ENCODE results near the gene OR6C70.
"Not testable (repeated sequence)": the region's sequence is repeated elsewhere in the genome, so short reads cannot be mapped to it uniquely, and the experiment has no call there.

OR6C70 gene

GRCh38 chr12:55470088-55470829 lies at the start of gene OR6C70:
OR6C70 (minus strand) TSS chr12:55470138; CDS start chr12:55470138, 0 bp downstream.
- no peak for DNase-seq

- DNase-seq: no peak
Observed at GRCh38 chr12:55516391-55516790, 46.5 kb upstream of the OR6C70 start.

GRCh38 chr12:55515696-55516095 lies 45.8 kb upstream of the OR6C70 start:
- no peak for DNase-seq

- DNase-seq: no peak
Observed at GRCh38 chr12:55501601-55502000, 31.7 kb upstream of the OR6C70 start.

- DNase-seq: peak in 1 of 58 donors; percentile 0
Observed at GRCh38 chr12:55499810-55500252, 29.9 kb upstream of the OR6C70 start.

- DNase-seq: no peak
Observed at GRCh38 chr12:55499231-55499630, 29.3 kb upstream of the OR6C70 start.

GRCh38 chr12:55495490-55495889 lies 25.6 kb upstream of the OR6C70 start:
- DNase-seq: no peak

- DNase-seq: no peak
Observed at GRCh38 chr12:55492078-55492477, 22.1 kb upstream of the OR6C70 start, which contains the start of gene OR6C68. OR6C68 (plus strand) TSS chr12:55492378; CDS start chr12:55492378, 0 bp downstream.

- not testable (repeated sequence) for DNase-seq
Observed at GRCh38 chr12:55484284-55484683, 14.3 kb upstream of the OR6C70 start.

- DNase-seq: not testable (repeated sequence)
Observed at GRCh38 chr12:55479136-55479535, 9.2 kb upstream of the OR6C70 start.

- no peak for DNase-seq
Observed at GRCh38 chr12:55472264-55472663, 2.3 kb upstream of the OR6C70 start.

GRCh38 chr12:55469291-55469690 lies 647 bp downstream of the OR6C70 start:
- no peak for DNase-seq

- DNase-seq: no peak
Observed at GRCh38 chr12:55467836-55468235, 2.1 kb downstream of the OR6C70 start.

- DNase-seq: not testable (repeated sequence)
Observed at GRCh38 chr12:55464926-55465325, 5.0 kb downstream of the OR6C70 start.

- no peak for DNase-seq
Observed at GRCh38 chr12:55448825-55449224, 21.1 kb downstream of the OR6C70 start.

GRCh38 chr12:55446326-55446725 lies 23.6 kb downstream of the OR6C70 start:
- no peak for DNase-seq

- no peak for DNase-seq
Observed at GRCh38 chr12:55445357-55445756, 24.6 kb downstream of the OR6C70 start.

GRCh38 chr12:55443776-55444175 lies 26.2 kb downstream of the OR6C70 start, which contains the start of gene OR6C2:
OR6C2 (plus strand) TSS chr12:55444076; CDS start chr12:55452214, 8,138 bp downstream.
- no peak for DNase-seq

GRCh38 chr12:55441233-55441632 lies 28.7 kb downstream of the OR6C70 start:
- DNase-seq: not testable (repeated sequence)

- DNase-seq: no peak
Observed at GRCh38 chr12:55428331-55429243, 41.4 kb downstream of the OR6C70 start.

- DNase-seq: no peak
Observed at GRCh38 chr12:55425954-55426353, 44.0 kb downstream of the OR6C70 start, which contains the start of gene OR6C76. OR6C76 (plus strand) TSS chr12:55426254; CDS start chr12:55426254, 0 bp downstream.
